ENCODE data around the gene TSC22D2. TPM values are rescaled to one million over a fixed set of nuclear protein-coding genes. Genes with fewer than 3 reads are reported as not detected.

Gene TSC22D2
- total and polyA plus RNA-seq, 2 donors (not counting 3 experiments of a cell fraction or from before 2014, with no cell fraction given), result 7.6 to 43.9 TPM

DNA sequence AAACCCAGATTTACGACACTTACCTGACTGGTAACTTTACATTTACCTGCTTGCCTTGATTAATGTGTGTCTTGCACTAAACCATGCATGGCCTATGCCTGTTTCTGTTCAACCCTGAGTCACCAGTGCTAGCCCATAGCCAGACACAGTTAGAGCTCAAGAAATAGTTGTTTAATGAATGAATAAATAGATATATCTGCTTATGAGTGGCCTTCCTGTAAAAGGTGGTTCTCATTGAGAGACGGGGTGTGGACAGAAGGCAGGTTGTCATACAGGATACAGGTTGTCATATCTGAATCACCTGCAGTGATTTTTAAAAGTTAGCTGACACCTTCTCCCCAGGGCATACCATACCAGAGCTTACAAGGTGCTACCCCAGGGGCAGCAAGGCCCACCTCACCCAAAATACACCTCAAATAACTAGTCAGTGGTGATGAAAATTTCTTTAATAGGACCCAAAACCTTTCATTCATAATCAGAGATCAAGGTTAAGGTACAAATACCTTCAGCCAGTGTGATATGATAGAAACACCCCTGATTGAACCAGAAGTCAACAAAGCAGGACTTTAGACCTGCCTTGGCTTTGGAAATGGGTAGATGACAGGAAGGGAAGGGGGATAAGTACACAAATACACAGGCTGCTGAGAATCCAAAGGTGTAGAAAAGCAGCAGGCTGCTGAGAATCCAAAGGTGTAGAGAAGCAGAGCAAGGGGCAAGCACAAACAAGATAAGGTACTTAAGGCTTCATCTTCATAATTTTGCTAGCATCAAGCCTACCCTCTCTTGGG lies 45.4 kb upstream of the TSC22D2 start:
- intact Hi-C loops (cut with micrococcal nuclease) (no loop called here), dilution Hi-C loops (cut with MboI; ENCODE audit: extremely low pct_ligation_motif_present, low sequenced_read_pairs) (no loop called here)
- H3K4me1 ChIP-seq (ENCODE audit: control insufficient read depth, extremely low read depth, insufficient read depth, low read length), result no peaks in the 10 kb centered on the region
- DNase-seq (ENCODE audit: low read depth, low spot score), result no peak
- H4K20me1 ChIP-seq (replicated peaks; ENCODE audit: control insufficient read depth, extremely low read depth, insufficient read depth, low read length), result no peaks in the 10 kb centered on the region
- TF ChIP-seq MAX (IDR thresholded peaks at IDR 0.05; ENCODE audit: insufficient read depth, insufficient read length), result no peak
- TF ChIP-seq POLR2AphosphoS5 (IDR thresholded peaks at IDR 0.05; ENCODE audit: insufficient read depth, low read depth, low read length), result no peak
- TF ChIP-seq FOS (IDR thresholded peaks at IDR 0.05; ENCODE audit: borderline replicate concordance, insufficient read depth, low read length), result no peak
- no peak for TF ChIP-seq GATA2 (IDR thresholded peaks at IDR 0.05; ENCODE audit: insufficient read depth, insufficient read length, low read depth, low read length)
- no peak for TF ChIP-seq EZH2 (IDR thresholded peaks at IDR 0.05; ENCODE audit: borderline replicate concordance, low read depth, low read length, severe bottlenecking)
- no peak for TF ChIP-seq JUN (IDR thresholded peaks at IDR 0.05; ENCODE audit: borderline replicate concordance, insufficient read depth, insufficient read length, low read depth)
- TF ChIP-seq, protein P1, sequence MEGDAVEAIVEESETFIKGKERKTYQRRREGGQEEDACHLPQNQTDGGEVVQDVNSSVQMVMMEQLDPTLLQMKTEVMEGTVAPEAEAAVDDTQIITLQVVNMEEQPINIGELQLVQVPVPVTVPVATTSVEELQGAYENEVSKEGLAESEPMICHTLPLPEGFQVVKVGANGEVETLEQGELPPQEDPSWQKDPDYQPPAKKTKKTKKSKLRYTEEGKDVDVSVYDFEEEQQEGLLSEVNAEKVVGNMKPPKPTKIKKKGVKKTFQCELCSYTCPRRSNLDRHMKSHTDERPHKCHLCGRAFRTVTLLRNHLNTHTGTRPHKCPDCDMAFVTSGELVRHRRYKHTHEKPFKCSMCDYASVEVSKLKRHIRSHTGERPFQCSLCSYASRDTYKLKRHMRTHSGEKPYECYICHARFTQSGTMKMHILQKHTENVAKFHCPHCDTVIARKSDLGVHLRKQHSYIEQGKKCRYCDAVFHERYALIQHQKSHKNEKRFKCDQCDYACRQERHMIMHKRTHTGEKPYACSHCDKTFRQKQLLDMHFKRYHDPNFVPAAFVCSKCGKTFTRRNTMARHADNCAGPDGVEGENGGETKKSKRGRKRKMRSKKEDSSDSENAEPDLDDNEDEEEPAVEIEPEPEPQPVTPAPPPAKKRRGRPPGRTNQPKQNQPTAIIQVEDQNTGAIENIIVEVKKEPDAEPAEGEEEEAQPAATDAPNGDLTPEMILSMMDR (IDR thresholded peaks at IDR 0.05; ENCODE audit: extremely low read depth in 1 of 2, insufficient read depth in 1 of 2, low read depth in 1 of 2, low read length in 2 of 2), result no peak
- TF ChIP-seq POLR2A (IDR thresholded peaks at IDR 0.05; ENCODE audit: low read depth, low read length), result no peak
- TF ChIP-seq MYC (IDR thresholded peaks at IDR 0.05; ENCODE audit: low read depth, low read length), result no peak
- no peak for FAIRE-seq
- H3K36me3 ChIP-seq (ENCODE audit: control insufficient read depth in 2 of 2, extremely low read depth in 1 of 2, insufficient read depth in 2 of 2, low read length in 2 of 2), result no peaks in the 10 kb centered on the region
- CTCF ChIA-PET, result interaction anchor here (0.8 to 1.2 kb wide), 5 partner anchors 10 to 132 kb away, joined by 3 read pairs; no protein-coding TSS in a partner anchor
- no peak overlapping the region for H3K4me2 ChIP-seq (ENCODE audit: insufficient read depth, low read length)
- POLR2A ChIA-PET, result no interaction called here
- no peak overlapping the region for H3K27ac ChIP-seq (ENCODE audit: insufficient read depth, low read depth, low read length)
- no peak overlapping the region for H3K9ac ChIP-seq (replicated peaks; ENCODE audit: extremely low read depth, insufficient read depth, low read length)
- H3K27me3 ChIP-seq (ENCODE audit: control insufficient read depth in 2 of 2, insufficient read depth in 2 of 2, low read length in 2 of 2), result no peaks in the 10 kb centered on the region
- no TSS peak for BruUV-seq (replicated peaks)
- no peak overlapping the region for H3K4me3 ChIP-seq (replicated peaks in 1 of 3; ENCODE audit: insufficient read depth in 1 of 3, low read depth in 1 of 3, low read length in 3 of 3)
- no peaks in the 10 kb centered on the region for H3K9me1 ChIP-seq (replicated peaks; ENCODE audit: control insufficient read depth, extremely low read depth, insufficient read depth, low read length)
- H2AFZ ChIP-seq (ENCODE audit: low read depth, low read length), result no peak overlapping the region
- no peaks in the 10 kb centered on the region for H3K79me2 ChIP-seq (ENCODE audit: control insufficient read depth, insufficient read depth, low read length)
- no peaks in the 10 kb centered on the region for H3K9me3 ChIP-seq (replicated peaks; ENCODE audit: control insufficient read depth, insufficient read depth, low read length)

All from endothelial cell of umbilical vein (primary cell).